ENCODE results near the gene SLC23A2. TPM values are rescaled to one million over a fixed set of nuclear protein-coding genes. Genes with fewer than 3 reads are reported as not detected.

The SLC23A2 gene
- total RNA-seq, 4 donors from 2014 or later, result 3.6 to 15.1 (median 11.1) TPM

GRCh38 chr20:4913147-4913546 lies 88.2 kb downstream of the SLC23A2 start:
- Histone ChIP-seq H3K4me3 (no peak overlapping the region), H3K27ac (no peak overlapping the region), H3K9me3 (no peaks in the 10 kb centered on the region), H3K4me1 (peaks cover 0 to 15% (median 0%) of the 10 kb centered on the region in 3 donors), H3K27me3 (no peaks in the 10 kb centered on the region), H3K36me3 (peaks cover 0 to 22% (median 0%) of the 10 kb centered on the region in 3 donors)
- intact Hi-C loops (cut with DNase I), result no loop called here
- TF ChIP-seq CTCF (IDR thresholded peaks at IDR 0.05) (no peak), POLR2A (IDR thresholded peaks at IDR 0.05) (no peak)
- no peak for DNase-seq
- WGBS, 2 donors, result 78 to 91% methylated on average over 7 of the region's 7 CpGs

GRCh38 chr20:4912380-4913142 lies 88.7 kb downstream of the SLC23A2 start:
- no peaks in the 10 kb centered on the region for H3K9me3 ChIP-seq
- intact Hi-C loops (cut with DNase I), result no loop called here
- H3K4me3 ChIP-seq, result no peak overlapping the region
- H3K27ac ChIP-seq, result no peak overlapping the region
- peaks cover 0 to 22% (median 0%) of the 10 kb centered on the region in 3 donors for H3K36me3 ChIP-seq
- no peak for DNase-seq
- H3K27me3 ChIP-seq, result no peaks in the 10 kb centered on the region
- TF ChIP-seq POLR2A (IDR thresholded peaks at IDR 0.05), result no peak
- TF ChIP-seq CTCF (IDR thresholded peaks at IDR 0.05), result no peak
- 93 to 95% methylated on average over 12 to 14 of the region's 15 CpGs for WGBS, 2 donors
- peaks cover 0 to 9% (median 0%) of the 10 kb centered on the region in 3 donors for H3K4me1 ChIP-seq

GRCh38 chr20:4910951-4911350 lies 90.4 kb downstream of the SLC23A2 start:
- DNase-seq, result no peak
- H3K36me3 ChIP-seq, result peaks cover 0 to 22% (median 0%) of the 10 kb centered on the region in 3 donors
- H3K4me3 ChIP-seq, result no peak overlapping the region
- 88 to 94% methylated on average over 2 to 5 of the region's 5 CpGs for WGBS, 2 donors
- TF ChIP-seq CTCF (IDR thresholded peaks at IDR 0.05) (no peak), POLR2A (IDR thresholded peaks at IDR 0.05) (no peak)
- intact Hi-C loops (cut with DNase I), result no loop called here
- no peaks in the 10 kb centered on the region for H3K9me3 ChIP-seq
- H3K4me1 ChIP-seq, result no peaks in the 10 kb centered on the region
- no peak overlapping the region for H3K27ac ChIP-seq
- no peaks in the 10 kb centered on the region for H3K27me3 ChIP-seq

GRCh38 chr20:4905613-4906012 lies 95.7 kb downstream of the SLC23A2 start:
- TF ChIP-seq CTCF (IDR thresholded peaks at IDR 0.05) (no peak), POLR2A (IDR thresholded peaks at IDR 0.05) (no peak)
- Histone ChIP-seq H3K36me3 (peaks cover 0 to 27% (median 0%) of the 10 kb centered on the region in 3 donors), H3K9me3 (no peaks in the 10 kb centered on the region), H3K4me1 (peaks cover 0 to 29% (median 0%) of the 10 kb centered on the region in 3 donors), H3K27ac (no peak overlapping the region), H3K4me3 (no peak overlapping the region), H3K27me3 (no peaks in the 10 kb centered on the region)
- intact Hi-C loops (cut with DNase I), result no loop called here
- DNase-seq, result no peak
- WGBS, 2 donors, result 63 to 83% methylated on average over 4 of the region's 4 CpGs

- DNase-seq, result no peak
- Histone ChIP-seq H3K27me3 (no peaks in the 10 kb centered on the region), H3K27ac (peak overlapping the region in 1 of 4 donors; percentile 19), H3K9me3 (no peaks in the 10 kb centered on the region), H3K4me1 (peaks cover 0 to 33% (median 0%) of the 10 kb centered on the region in 3 donors), H3K4me3 (no peak overlapping the region), H3K36me3 (peaks cover 0 to 23% (median 0%) of the 10 kb centered on the region in 3 donors)
- 84 to 91% methylated on average over 4 of the region's 4 CpGs for WGBS, 2 donors
- intact Hi-C loops (cut with DNase I), result no loop called here
- TF ChIP-seq CTCF (IDR thresholded peaks at IDR 0.05), result no peak
- TF ChIP-seq POLR2A (IDR thresholded peaks at IDR 0.05), result no peak
Measured at GRCh38 chr20:4905195-4905594, 96.1 kb downstream of the SLC23A2 start.
